Measurements from ENCODE around the gene KRT20. TPM values are rescaled to one million over a fixed set of nuclear protein-coding genes. Genes with fewer than 3 reads are reported as not detected.

Gene KRT20
- total RNA-seq, 4 donors from 2014 or later, result 207 to 797 (median 735) TPM

DNA sequence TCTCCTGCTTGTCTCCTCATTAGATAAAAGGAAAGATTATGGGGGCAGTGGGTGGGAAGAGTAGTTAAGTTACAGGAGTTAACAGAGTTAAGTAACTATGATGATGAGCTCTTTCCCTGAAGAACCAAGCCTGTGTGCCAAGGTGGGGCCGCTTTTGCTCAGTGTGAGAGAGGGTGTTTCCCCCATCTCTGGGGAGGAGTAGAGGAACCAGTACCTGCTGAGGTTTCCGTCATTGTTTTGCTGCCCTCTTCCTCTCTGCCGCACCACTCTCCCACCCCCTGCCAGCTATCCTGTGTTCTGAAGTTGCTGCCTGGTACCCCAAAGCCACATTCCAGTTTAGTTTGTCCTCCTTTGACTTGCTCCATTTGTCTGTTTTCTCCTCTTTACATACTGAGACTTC is 41.8 kb downstream of the KRT20 start:
- 67 to 71% methylated on average over 3 of the region's 3 CpGs for WGBS, 2 donors (ENCODE audit: low coverage in 1 of 2)
- Histone ChIP-seq H3K4me1 (no peaks in the 10 kb centered on the region), H3K27me3 (peaks cover 32% of the 10 kb centered on the region), H3K27ac (no peak overlapping the region), H3K36me3 (no peaks in the 10 kb centered on the region), H3K4me3 (no peak overlapping the region), H3K9me3 (no peaks in the 10 kb centered on the region)
- in situ Hi-C loops (cut with MboI; ENCODE audit: low pct_ligation_motif_present in 1 of 4, low pct_unique_long_range_greater_than_20kb in 1 of 4, low sequenced_read_pairs in 3 of 4), result no loop called here
- TF ChIP-seq POLR2A (IDR thresholded peaks at IDR 0.05), result no peak
- no peak for TF ChIP-seq EP300 (IDR thresholded peaks at IDR 0.05; ENCODE audit: low read depth)
- no peak for TF ChIP-seq POLR2AphosphoS5 (IDR thresholded peaks at IDR 0.05)
- TF ChIP-seq, protein P1, sequence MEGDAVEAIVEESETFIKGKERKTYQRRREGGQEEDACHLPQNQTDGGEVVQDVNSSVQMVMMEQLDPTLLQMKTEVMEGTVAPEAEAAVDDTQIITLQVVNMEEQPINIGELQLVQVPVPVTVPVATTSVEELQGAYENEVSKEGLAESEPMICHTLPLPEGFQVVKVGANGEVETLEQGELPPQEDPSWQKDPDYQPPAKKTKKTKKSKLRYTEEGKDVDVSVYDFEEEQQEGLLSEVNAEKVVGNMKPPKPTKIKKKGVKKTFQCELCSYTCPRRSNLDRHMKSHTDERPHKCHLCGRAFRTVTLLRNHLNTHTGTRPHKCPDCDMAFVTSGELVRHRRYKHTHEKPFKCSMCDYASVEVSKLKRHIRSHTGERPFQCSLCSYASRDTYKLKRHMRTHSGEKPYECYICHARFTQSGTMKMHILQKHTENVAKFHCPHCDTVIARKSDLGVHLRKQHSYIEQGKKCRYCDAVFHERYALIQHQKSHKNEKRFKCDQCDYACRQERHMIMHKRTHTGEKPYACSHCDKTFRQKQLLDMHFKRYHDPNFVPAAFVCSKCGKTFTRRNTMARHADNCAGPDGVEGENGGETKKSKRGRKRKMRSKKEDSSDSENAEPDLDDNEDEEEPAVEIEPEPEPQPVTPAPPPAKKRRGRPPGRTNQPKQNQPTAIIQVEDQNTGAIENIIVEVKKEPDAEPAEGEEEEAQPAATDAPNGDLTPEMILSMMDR (IDR thresholded peaks at IDR 0.05), result no peak
- intact Hi-C loops (cut with DNase I; ENCODE audit: low total_unique reads), result no loop called here
- no peak for DNase-seq

DNA sequence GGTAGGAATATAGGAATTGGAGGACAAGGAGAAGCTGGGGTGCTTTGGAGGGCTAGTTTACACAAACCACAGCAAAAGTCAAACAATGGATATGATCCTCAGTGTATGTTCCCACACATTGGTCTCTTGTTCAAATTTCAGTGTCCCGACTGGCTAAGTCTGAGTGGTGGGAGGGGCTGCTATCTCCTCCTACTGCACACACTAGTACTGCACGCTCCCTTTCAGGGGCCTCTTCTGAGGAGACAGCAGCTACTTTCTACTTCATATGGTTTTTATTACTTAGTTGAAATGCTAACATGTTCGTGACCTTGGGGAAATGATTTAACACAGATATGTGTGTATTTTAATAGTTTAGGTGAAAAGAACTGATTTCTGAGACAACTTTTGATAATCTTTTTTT is 43.8 kb downstream of the KRT20 start:
- DNase-seq, result no peak
- intact Hi-C loops (cut with DNase I; ENCODE audit: low total_unique reads), result no loop called here
- peaks cover 32% of the 10 kb centered on the region for H3K27me3 ChIP-seq
- H3K9me3 ChIP-seq, result no peaks in the 10 kb centered on the region
- in situ Hi-C loops (cut with MboI; ENCODE audit: low pct_ligation_motif_present in 1 of 4, low pct_unique_long_range_greater_than_20kb in 1 of 4, low sequenced_read_pairs in 3 of 4), result no loop called here
- 81 to 89% methylated on average over 3 of the region's 3 CpGs for WGBS, 2 donors (ENCODE audit: low coverage in 1 of 2)
- H3K36me3 ChIP-seq, result no peaks in the 10 kb centered on the region
- no peak overlapping the region for H3K4me3 ChIP-seq
- TF ChIP-seq POLR2AphosphoS5 (IDR thresholded peaks at IDR 0.05) (no peak), POLR2A (IDR thresholded peaks at IDR 0.05) (no peak), EP300 (IDR thresholded peaks at IDR 0.05; ENCODE audit: low read depth) (no peak)
- TF ChIP-seq, protein P1 (IDR thresholded peaks at IDR 0.05), result no peak
- no peak overlapping the region for H3K27ac ChIP-seq
- H3K4me1 ChIP-seq, result no peaks in the 10 kb centered on the region

DNA sequence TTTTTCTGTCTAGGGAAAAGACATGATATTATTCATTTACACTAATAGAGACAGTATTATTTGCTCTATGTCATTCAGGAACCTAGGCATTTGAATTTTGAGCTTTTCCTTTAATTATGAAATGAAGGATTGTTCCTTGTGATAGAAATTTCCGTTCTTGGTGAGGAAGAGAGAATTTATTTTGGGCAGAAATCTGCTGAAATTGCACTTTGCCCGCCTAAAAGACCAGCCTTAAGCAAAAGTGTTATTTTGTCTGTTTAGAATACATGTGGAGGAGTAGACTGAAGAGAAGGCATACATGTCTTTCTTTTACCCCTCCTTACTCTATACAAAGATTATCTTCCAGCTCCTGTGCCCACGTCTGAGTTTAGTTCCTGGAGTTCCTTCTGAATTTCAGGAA is 45.8 kb downstream of the KRT20 start:
- H3K27ac ChIP-seq, result no peak overlapping the region
- no peaks in the 10 kb centered on the region for H3K4me1 ChIP-seq
- intact Hi-C loops (cut with DNase I; ENCODE audit: low total_unique reads) (no loop called here), in situ Hi-C loops (cut with MboI; ENCODE audit: low pct_ligation_motif_present in 1 of 4, low pct_unique_long_range_greater_than_20kb in 1 of 4, low sequenced_read_pairs in 3 of 4) (no loop called here)
- TF ChIP-seq EP300 (IDR thresholded peaks at IDR 0.05; ENCODE audit: low read depth) (no peak), POLR2AphosphoS5 (IDR thresholded peaks at IDR 0.05) (no peak)
- TF ChIP-seq, protein P1 (IDR thresholded peaks at IDR 0.05), result no peak
- no peaks in the 10 kb centered on the region for H3K9me3 ChIP-seq
- H3K4me3 ChIP-seq, result no peak overlapping the region
- DNase-seq, result no peak
- no peaks in the 10 kb centered on the region for H3K36me3 ChIP-seq
- WGBS, 2 donors (ENCODE audit: low coverage in 1 of 2), result 85 to 86% methylated on average over 3 of the region's 3 CpGs
- peaks cover 18% of the 10 kb centered on the region for H3K27me3 ChIP-seq

DNA sequence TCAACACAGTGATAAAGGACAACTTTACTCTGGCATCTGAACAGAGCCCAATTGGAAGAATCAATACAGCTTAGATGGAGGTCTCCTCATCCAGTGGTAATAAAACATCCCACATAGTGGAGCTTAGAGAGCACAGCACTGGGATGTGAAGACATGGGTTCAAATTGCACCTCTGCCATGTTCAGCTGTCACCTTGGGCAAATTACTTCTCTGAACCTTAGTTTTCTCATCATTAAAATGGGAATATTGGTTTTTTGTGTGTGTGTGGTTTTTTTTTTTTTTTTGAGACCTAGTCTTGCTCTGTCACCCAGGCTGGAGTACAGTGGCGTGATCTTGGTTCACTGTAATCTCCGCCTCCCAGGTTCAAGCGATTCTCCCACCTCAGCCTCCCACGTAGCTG is 49.0 kb downstream of the KRT20 start:
- in situ Hi-C loops (cut with MboI; ENCODE audit: low pct_ligation_motif_present in 1 of 4, low pct_unique_long_range_greater_than_20kb in 1 of 4, low sequenced_read_pairs in 3 of 4), result no loop called here
- DNase-seq, result no peak

More for the DNA sequence above, 49.0 kb downstream of the KRT20 start:
- TF ChIP-seq EP300 (IDR thresholded peaks at IDR 0.05; ENCODE audit: low read depth) (no peak), POLR2A (IDR thresholded peaks at IDR 0.05) (no peak), POLR2AphosphoS5 (IDR thresholded peaks at IDR 0.05) (no peak)
- TF ChIP-seq, protein P1 (IDR thresholded peaks at IDR 0.05), result no peak
- peaks cover 5% of the 10 kb centered on the region for H3K27me3 ChIP-seq
- H3K9me3 ChIP-seq, result no peaks in the 10 kb centered on the region
- intact Hi-C loops (cut with DNase I; ENCODE audit: low total_unique reads), result no loop called here
- no peak overlapping the region for H3K27ac ChIP-seq
- no peak overlapping the region for H3K4me3 ChIP-seq
- no peaks in the 10 kb centered on the region for H3K36me3 ChIP-seq
- 97% methylated on average over 4 of the region's 4 CpGs; no CpG with 5 or more reads in 1 of the 2 donors for whole genome bisulfite sequencing, 2 donors (ENCODE audit: low coverage in 1 of 2)
- H3K4me1 ChIP-seq, result no peaks in the 10 kb centered on the region
